BJ (cell line): ENCODE measurements around the gene LY6G6D. TPM values are rescaled to one million over a fixed set of nuclear protein-coding genes. Genes with fewer than 3 reads are reported as not detected.

ENCODE experiments used
- CTCF ChIA-PET: fragments of 350-600 bp; formaldehyde crosslinking; extraction: SDS; loops from one replicate; lab custom pipeline; 2021; ENCODE audit warnings: antibody characterized with exemption, inconsistent platforms; lab: Yijun Ruan, JAX
- POLR2A ChIA-PET: fragments of 300-600 bp; sonication (Branson Sonifier 250); formaldehyde crosslinking; extraction: SDS; loops from one replicate; lab custom pipeline; 2021; ENCODE audit warnings: antibody characterized with exemption; lab: Charles Lee
- DNase-seq: peaks from one replicate; pipeline ENCODE4 v3.0.0-alpha.2; 2011; ENCODE audit warnings: low read depth
- H3K27me3 ChIP-seq: 2 replicates; pipeline ENCODE4 v1.6.0; 2011; ENCODE audit warnings: low read length; ENCODE audit not compliant: control insufficient read depth, insufficient read depth
- H3K36me3 ChIP-seq: 2 replicates; pipeline ENCODE4 v1.5.1; 2011; ENCODE audit warnings: low read length; ENCODE audit not compliant: control insufficient read depth, insufficient read depth
- H3K4me3 ChIP-seq: 2 replicates; pipeline ENCODE4 v1.5.1; 2011; ENCODE audit warnings: low read depth, mild to moderate bottlenecking, control low read depth, low read length
- CTCF ChIP-seq: IDR thresholded peaks from 2 replicates; pipeline ENCODE4 v1.5.1; 2011; ENCODE audit warnings: low read depth, mild to moderate bottlenecking, control low read depth, inconsistent platforms, low read length, moderate library complexity; ENCODE audit not compliant: insufficient read depth
- polyA plus RNA-seq: library from polyadenylated mRNA; depleted of rRNA; stranded (reverse); fragments of >200 nt; gene quantifications from 2 replicates; pipeline ENCODE4 v1.2.3, GENCODE V29; 2011

Gene LY6G6D
- polyA plus RNA-seq, 1 experiment: not detected

DNA sequence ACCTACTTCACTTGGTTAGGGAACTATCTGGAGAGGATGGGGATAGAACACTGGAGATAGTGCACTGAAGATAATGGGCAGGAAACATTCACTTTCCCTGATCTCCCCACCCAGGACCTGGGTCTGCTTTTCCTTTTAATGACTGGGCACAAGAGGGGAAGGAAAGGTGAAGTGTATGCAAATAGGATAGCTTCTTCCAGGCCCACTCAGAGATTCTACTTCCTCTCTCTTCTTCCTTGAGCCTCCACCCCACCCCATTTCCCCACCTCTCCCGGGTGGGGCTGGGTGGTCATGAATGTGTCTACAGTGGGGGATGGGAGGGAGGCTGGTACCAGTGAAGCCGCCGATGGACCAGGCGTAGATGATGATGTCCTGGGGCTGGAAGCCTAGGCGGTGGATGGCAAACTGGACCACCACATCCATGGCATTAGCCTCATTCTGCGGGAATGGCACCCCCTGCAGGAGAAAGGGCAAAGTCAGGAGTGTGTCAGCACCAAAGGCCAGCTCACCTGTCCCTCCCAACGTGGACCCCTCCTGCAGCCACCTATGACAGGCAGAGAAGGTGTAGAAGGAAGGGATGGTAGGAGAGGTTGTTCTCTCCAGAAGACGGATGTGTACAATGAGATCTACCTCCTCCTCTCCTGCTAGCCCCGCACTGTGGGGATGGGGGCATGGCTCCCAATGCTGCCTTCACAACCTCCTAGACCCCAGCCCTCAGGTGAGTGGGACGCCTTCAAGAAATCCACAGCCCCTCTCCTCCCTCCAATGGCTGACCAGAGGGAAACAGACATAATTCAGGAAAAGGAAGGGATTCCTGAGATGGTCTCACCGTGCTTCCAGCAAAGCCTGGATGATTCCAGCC, 25.7 kb upstream of the LY6G6D start:
- no peak overlapping the region for H3K4me3 ChIP-seq
- TF ChIP-seq CTCF: peak; percentile 50
- ChIA-PET CTCF (interaction anchor here (0.9 to 2.2 kb wide), 4 partner anchors 13 to 80 kb away, joined by 3 to 8 read pairs (median 5); partner anchors contain the start of genes ABHD16A and DDAH2), POLR2A (no interaction called here)
- DNase-seq: no peak
- H3K36me3 ChIP-seq: peaks cover 46% of the 10 kb centered on the region
- H3K27me3 ChIP-seq: no peaks in the 10 kb centered on the region

- Histone ChIP-seq H3K36me3 (peaks cover 49% of the 10 kb centered on the region), H3K4me3 (no peak overlapping the region), H3K27me3 (no peaks in the 10 kb centered on the region)
- no peak for DNase-seq
- TF ChIP-seq CTCF: no peak
- ChIA-PET CTCF (interaction anchor here (0.9 to 2.2 kb wide), 5 partner anchors 9 to 79 kb away, joined by 3 to 12 read pairs (median 6); partner anchors contain the start of genes ABHD16A, DDAH2 and LY6G5C), POLR2A (no interaction called here)
Measured at GRCh38 chr6:31690231-31691077, 24.7 kb upstream of the LY6G6D start.

DNA sequence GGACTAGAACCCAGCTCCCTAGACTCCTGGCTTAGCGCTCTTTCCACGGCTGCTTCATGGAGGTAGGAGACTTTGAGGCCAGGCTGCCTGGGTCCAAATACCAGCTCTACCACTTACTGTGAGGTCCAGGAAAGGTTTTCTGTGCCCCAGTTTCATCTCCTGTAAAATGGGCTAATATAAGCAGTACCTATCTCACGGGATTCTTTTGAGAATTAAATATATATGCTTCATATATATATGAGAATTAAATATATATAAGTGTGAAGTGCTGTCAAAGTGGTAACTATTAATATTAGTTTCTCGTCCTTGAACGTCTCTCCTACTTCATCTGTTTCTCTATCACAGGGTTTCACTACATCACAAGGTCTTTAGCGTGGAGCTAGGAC, 24.1 kb upstream of the LY6G6D start:
- H3K36me3 ChIP-seq: peaks cover 46% of the 10 kb centered on the region
- POLR2A ChIA-PET: no interaction called here
- CTCF ChIA-PET: interaction anchor here (1.6 to 2.2 kb wide), 3 partner anchors 10 to 79 kb away, joined by 6 to 12 read pairs (median 8); partner anchors contain the start of genes DDAH2 and LY6G5C
- TF ChIP-seq CTCF: no peak
- no peak overlapping the region for H3K4me3 ChIP-seq
- DNase-seq: no peak
- H3K27me3 ChIP-seq: no peaks in the 10 kb centered on the region

- TF ChIP-seq CTCF: no peak
- ChIA-PET POLR2A (no interaction called here), CTCF (interaction anchor here (1.6 to 2.1 kb wide), 2 partner anchors 10 to 38 kb away, joined by 6 to 12 read pairs; partner anchors contain the start of genes DDAH2 and LY6G5C)
- no peak for DNase-seq
- Histone ChIP-seq H3K4me3 (no peak overlapping the region), H3K36me3 (peaks cover 45% of the 10 kb centered on the region), H3K27me3 (no peaks in the 10 kb centered on the region)
Measured at GRCh38 chr6:31691564-31692108, 23.5 kb upstream of the LY6G6D start.
